Stimulated activated CD4-positive, alpha-beta T cell treated with anti-CD3 and anti-CD28 coated beads, Interleukin-4, amount 100 ng/mL, for 48 hours (primary cell): ENCODE results near the gene KCNMA1.

Experiments used
- DNase-seq, 2 donors: peaks; one replicate each; pipeline ENCODE4 v3.0.0-alpha.2; 2020; ENCODE audit warnings: low read depth in 2 of 2

KCNMA1 gene

GRCh38 chr10:77049896-77050295, 587.7 kb downstream of the KCNMA1 start:
- no peak for DNase-seq

- DNase-seq: no peak
Measured at GRCh38 chr10:77049146-77049545, 588.5 kb downstream of the KCNMA1 start.

DNA sequence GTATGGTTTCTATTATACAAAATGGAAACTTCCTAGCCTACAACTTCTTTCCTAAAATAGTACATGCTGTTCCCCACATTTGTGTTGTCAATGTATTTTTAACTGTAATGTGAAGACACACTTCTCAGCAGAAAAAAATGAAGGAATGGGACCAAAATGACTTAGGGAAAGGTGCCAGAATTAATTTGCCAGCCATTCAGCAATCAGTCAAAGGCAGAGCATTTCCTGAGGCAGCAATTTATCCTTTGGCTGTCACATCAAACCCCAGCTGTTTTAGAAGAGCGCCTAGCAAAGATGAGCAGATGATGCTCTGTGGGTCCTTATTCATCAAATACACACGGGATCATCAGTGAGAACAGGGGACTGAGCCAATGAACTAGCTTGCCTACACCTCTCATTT, 592.5 kb downstream of the KCNMA1 start:
- no peak for DNase-seq

- DNase-seq: no peak
Measured at GRCh38 chr10:77043420-77043763, 594.2 kb downstream of the KCNMA1 start.

- DNase-seq: no peak
Measured at GRCh38 chr10:77042706-77043419, 594.7 kb downstream of the KCNMA1 start.

DNA sequence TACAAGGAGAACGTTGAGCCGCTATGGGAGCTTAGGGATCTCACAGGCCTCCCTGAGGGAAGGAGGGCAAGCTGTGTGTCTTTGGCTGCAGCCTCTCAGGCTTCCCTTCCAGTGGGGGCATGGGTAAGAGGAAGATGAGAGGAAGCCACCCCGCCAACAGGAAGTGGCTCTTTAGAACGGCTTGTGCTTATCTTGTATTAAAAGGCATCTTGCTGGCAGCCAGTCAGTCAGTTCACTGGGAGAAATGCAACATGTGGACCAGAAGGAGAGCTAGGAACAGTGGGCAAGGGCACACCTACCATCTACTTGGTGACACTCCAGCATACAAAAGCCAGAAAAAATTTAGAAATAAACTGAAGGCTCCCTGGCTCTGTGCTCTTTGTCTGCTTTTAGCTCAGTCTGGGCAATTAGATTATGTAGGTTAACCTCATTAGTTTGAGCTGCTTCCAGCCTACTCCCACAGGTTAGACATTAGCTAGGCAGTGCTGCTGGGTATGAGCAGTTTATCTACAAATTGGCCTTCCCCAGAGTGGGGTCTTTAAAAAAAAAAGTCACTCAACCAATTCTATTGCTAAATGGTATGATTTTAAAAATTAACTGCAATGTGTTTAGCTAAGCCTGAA, 595.9 kb downstream of the KCNMA1 start:
- no peak for DNase-seq

DNA sequence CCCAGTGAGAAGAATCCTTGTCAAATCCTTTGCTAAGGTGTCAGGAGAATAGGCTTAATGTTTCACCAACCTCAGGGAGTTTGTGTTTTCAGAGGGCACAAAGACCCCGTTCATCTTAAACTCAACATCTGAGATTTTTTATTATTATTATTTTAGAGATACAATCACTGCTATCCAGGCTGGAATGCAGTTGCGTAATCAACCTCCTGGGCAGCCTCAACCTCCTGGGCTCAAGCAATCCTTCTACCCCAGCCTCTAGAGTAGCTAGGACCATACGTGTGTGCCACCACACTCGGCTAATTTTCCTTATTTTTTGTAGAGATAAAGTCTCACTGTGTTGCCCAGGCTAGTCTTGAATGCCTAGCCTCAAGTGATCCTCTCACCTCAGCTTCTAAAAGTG, 599.2 kb downstream of the KCNMA1 start:
- no peak for DNase-seq

DNA sequence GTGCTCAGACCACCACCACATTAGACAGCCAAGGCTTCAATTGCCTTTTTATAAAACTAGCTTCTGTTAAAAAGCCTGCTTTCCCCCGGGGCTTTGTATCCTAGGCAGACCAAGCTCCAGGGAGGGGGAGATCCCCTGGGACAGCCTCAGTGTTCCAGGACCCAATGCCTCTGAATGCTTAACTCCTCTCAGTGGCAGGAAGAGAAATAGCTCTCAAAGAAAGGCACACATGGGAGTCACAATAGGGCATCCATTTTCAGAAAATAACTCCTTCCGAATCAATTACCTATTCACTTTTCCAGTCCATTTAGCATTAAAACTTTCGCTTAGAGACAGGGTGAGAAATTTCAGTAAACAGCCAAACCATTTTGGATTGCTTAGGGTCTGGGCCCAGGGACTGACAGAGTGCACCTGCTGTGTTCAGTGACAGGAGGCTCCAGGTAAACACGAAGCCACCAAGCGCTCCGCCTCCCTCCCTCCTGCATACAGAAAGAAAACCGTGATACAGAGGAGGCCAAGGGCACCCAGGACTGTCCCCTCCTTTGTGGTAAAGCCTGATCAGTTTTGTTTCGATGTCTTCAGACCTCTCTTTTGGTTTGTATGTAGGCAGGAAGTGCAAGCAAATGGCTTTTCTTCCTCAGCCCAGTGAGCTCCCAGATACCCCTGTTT, 599.7 kb downstream of the KCNMA1 start:
- no peak for DNase-seq

DNA sequence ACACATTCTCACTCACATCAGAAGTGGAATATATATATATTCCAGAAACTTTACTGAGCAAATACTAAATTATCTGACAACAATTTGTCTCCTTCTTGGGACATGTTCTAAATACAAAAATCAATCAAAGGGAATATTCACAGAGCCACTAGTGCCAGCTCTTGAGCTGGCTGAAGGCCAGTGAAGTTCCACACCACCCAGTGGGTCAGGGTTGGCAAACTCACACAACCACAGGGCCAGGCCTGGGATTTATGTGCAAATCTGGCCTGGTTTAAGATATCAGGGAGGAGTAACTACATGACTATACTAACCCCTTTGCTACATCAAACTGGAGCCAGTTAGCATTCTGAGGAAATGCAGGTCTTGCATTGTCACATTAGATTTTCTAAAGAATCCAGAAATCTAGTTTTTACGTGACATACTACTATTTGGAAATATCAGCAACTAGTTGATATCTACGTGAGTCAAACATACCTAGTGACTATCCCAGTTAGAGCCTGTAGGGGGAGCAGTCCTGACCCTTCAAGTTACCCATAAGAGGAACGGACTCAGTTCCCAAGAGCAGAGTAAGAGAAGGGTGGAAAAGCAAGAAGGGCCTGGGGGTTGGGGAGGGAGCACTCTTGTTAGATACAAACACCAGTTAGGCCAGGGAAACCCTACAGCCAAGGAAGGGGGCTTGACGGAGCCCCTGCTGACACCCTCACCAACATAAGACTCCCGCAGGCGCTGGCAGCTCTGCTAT, 600.4 kb downstream of the KCNMA1 start:
- no peak for DNase-seq

- no peak for DNase-seq
Measured at GRCh38 chr10:77036276-77036675, 601.3 kb downstream of the KCNMA1 start.

DNA sequence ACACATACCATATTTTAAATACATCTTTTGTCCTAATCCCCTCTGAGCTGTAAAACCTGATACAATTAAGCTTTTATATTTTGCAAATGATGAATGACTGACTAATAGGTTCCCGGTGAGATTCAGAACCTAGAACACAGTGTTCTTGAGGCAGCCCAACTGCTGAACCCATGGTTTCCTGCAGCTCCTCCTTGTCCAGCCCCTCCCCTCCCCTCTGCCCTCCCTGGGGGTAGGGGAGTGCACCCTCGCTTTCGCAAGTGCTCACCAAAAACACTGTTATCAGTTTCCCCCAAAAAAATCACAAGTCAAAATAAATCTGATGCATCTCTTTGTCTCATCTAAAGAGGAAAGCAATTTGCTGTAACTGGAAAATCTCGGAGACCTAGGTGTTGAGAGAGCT, 602.8 kb downstream of the KCNMA1 start:
- no peak for DNase-seq

- DNase-seq: no peak
Measured at GRCh38 chr10:77034240-77034639, 603.4 kb downstream of the KCNMA1 start.

DNA sequence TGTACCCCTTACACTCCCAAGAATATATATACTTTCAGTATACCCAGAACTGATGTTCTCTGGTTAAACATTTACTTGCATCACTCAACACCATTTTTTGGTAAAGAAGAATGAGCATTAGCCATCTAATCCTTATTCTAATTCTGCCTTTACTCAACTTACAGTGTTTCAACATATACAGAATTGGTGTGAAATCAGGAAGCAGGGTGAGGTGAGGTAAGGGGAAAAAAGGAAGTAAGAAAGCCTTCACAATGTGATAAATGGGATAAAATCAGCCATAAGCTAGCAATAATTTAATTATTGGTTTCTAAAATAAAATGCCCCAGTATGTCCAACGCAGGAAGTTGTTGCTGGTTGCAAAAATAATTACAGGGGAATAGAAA, 605.4 kb downstream of the KCNMA1 start:
- no peak for DNase-seq

DNA sequence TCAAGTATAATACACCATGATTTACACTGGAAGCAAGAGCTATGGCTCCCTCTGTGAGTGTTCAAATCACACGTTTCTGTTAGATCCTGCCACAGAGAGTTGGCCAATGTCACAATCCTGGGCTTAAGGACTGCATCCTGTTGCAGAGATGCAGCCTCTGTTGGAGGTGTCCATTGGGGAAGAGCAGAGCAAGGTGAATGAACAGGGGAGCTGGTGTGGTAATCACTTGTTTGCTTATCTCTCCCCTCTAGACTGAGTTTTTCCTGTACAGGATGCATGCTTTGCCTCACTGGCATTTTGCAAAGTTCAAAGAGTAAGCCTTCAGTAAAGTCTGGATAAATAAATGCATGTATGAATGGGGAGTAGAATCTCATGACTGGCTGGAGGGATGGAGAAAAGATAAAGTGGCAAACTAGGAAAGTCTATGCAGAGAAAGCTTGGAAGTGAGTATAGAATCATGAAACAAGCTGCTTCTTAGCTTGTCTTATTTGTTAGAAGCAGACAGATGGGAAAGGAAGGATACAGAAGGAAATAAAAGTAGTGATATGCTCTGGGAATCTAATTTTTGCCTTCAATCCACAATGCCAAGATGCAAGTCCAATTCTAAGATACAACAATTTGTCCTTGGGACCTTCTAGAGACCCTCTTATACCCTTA, 605.9 kb downstream of the KCNMA1 start:
- no peak for DNase-seq

- DNase-seq: no peak
Measured at GRCh38 chr10:77030974-77031373, 606.6 kb downstream of the KCNMA1 start.

DNA sequence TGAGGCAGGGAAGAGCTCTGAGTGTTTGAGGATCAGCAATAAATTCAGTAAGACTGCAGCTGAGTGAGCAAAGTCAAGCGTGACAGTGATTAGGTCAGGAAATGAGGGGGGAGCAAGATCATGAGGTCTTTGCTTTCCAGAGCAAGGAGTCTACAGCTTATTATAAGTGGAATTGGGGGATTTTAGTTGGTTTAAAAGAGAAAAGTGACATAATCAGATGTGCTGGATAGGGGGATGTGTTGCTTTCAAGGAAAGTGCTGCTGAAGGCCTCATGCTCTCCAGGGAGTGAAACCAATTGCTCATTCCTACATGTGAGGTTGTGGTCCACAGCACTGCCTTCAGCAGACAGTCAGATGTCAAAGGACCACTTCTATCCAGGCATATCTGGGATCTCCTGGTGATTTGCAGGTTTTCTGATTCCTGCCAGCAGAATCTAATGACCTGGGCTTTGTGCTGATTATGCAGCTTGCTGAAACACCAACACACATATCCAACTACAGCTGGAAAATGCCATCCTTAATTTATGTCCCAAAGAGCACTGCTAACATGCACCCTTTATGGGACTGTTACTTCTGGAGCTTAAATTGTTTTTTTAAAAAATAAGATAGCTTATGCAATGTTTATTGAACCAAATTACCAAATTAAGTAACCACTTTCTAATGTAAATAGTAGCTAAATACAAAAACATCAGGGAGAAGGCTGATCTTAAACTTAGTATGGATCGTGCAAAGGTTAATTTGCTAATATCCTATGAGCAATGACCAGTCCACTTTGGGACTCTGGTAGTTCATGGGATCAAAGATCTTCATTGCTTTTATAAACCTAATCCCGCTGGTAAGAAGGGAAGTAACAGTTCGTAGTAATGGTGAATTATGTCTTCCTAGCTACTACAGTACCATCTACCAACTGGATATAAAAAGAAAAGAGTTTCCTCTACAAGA, 607.6 kb downstream of the KCNMA1 start:
- DNase-seq: no peak

GRCh38 chr10:77028042-77028441, 609.6 kb downstream of the KCNMA1 start:
- DNase-seq: no peak

DNA sequence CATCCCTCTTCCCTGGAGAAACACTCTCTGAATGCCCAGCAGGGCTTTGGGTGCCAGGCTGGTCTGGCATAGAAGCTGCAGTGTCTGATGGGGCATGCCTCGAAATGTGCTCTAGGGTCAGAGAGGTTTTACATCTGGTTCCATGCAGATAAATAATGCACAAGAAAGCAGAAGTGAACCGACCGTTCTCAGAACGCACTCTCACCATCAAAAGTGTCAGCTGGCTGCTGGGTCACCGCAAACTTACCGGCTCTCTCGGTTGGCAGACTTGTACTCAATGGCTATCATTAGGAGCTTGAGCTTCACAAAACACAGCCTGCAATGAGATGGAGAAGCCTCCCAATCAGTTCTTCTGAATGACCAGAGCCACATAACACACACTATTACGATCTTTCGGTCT, 610.0 kb downstream of the KCNMA1 start:
- DNase-seq: no peak

- DNase-seq: no peak
Measured at GRCh38 chr10:77027141-77027540, 610.5 kb downstream of the KCNMA1 start.

DNA sequence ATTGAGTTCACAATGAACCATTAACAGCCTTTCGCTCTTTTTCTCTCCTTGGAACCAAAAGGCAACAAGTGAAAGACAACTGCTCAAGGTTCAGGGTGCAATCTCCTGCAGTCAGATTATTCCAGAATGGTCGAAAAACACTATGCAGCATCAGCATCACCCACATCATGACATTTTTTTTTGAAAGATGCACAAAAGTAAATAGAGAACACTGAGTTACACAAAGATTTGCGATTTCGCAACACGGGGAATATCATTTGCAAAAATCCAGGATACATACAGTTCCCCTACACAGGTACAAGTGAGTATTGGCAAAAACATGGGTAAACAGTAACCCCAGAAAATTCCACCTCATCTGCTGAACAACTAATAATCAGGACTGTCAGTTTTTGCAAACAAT, 611.5 kb downstream of the KCNMA1 start:
- no peak for DNase-seq

DNA sequence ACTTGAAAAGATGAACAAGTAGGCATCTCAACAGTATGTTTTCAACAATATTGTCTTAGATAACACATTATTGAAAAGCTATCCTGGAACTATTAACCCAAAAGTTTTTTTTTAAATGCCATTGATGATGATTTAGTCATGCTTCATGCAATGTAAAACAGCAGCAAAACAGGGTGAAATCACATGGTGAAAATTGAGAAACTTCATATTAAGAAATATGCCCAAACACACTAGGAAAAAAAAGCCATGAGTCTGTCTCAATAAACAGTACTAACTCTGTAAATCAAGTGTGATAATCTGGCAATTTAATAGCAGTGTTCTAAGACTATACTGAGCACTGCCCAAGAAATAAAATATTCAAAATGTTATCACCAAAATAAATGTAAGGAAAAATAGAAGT, 613.1 kb downstream of the KCNMA1 start:
- DNase-seq: no peak
